ENCODE results near the gene DCHS2.

Gene DCHS2

GRCh38 chr4:154376486-154376885 lies 115.1 kb downstream of the DCHS2 start:
- DNase-seq (ENCODE audit: low spot score), result no peak

GRCh38 chr4:154368060-154368459 lies 123.5 kb downstream of the DCHS2 start:
- no peak for DNase-seq (ENCODE audit: low spot score)

DNA sequence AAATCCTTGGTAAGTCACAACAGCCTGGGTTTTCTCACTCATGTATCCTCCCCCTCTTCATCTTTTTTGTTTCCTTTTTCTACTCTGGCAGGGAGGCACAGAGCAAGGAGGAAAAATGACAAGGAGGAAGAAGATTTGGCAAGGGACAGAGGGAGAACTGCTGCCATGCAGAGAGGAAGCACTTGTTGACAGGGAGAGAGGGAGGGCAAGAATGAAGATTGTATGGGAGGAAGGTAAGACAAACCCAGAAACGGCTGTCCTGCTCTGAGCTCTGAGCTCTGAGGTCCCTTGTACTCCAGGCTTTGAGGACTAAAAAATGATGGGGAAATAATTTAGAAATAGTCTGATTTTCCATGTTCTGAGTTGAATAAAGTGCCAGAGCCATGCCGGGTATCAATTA lies 123.9 kb downstream of the DCHS2 start:
- no peak for DNase-seq (ENCODE audit: low spot score)

- DNase-seq (ENCODE audit: low spot score), result no peak
Measured at GRCh38 chr4:154366956-154367355, 124.6 kb downstream of the DCHS2 start.

DNA sequence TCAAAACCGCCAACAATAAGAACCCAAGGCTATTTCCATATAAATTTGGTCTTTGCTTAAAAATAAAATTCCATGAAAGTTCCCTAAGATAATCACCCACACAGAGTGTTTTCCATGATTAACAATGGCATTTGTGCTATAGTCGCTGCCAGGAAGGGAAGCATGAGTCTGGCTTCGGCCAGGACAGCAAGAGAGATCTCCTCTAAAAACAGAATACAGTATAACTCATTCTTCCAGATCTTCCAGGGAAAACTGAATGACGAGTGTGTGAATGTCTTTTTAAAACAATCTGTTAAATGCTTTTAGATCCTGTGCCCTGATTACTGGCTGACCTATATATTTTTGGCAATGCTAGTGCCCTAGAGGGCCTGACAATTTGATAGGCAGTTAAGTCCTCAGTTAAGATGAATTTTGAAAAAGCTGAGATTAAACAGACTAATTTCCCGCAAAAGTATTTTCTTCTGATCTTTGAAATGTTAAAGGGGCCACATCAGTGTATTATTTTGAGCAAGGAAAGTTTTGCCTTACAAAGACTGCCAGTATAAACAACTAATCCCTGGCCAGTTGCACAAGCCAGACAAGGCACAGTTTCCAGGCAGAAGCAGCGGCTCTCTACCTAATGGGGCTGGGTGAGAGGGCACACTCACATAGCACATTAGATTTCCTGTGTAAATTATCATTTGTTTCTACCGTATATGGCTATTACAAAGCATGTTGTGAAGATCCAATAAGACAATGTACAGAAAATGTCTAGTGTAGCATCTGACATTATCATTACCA lies 127.3 kb downstream of the DCHS2 start:
- no peak for DNase-seq (ENCODE audit: low spot score)

GRCh38 chr4:154361450-154361849 lies 130.1 kb downstream of the DCHS2 start:
- no peak for DNase-seq (ENCODE audit: low spot score)

GRCh38 chr4:154360491-154360890 lies 131.1 kb downstream of the DCHS2 start:
- DNase-seq (ENCODE audit: low spot score), result no peak

GRCh38 chr4:154354883-154355282 lies 136.7 kb downstream of the DCHS2 start:
- no peak for DNase-seq (ENCODE audit: low spot score)

- no peak for DNase-seq (ENCODE audit: low spot score)
Measured at GRCh38 chr4:154349829-154350228, 141.8 kb downstream of the DCHS2 start.

- DNase-seq (ENCODE audit: low spot score), result no peak
Measured at GRCh38 chr4:154348657-154349056, 142.9 kb downstream of the DCHS2 start.

- DNase-seq (ENCODE audit: low spot score), result no peak
Measured at GRCh38 chr4:154345359-154345758, 146.2 kb downstream of the DCHS2 start.

GRCh38 chr4:154344686-154345085 lies 146.9 kb downstream of the DCHS2 start:
- no peak for DNase-seq (ENCODE audit: low spot score)

GRCh38 chr4:154343651-154344050 lies 147.9 kb downstream of the DCHS2 start:
- no peak for DNase-seq (ENCODE audit: low spot score)

GRCh38 chr4:154341448-154341847 lies 150.2 kb downstream of the DCHS2 start:
- DNase-seq (ENCODE audit: low spot score), result no peak

DNA sequence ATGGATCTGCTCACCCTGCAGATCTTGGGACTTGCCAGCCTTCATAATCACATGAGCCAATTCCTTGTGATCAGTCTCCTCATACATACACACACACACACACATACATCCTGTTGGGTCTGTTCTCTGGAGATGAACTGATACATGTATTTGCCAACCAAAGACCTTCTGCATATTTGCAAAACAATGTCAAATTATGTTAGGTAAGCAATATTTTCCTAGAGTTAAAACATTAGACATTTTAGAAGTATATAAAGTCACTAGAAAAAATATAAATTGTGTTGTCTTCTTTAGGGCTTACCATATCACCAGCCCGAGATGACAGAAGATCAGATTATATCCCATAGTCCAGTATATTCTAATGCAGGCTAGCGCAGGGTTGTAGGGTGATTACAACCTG lies 156.0 kb downstream of the DCHS2 start:
- DNase-seq (ENCODE audit: low spot score), result no peak

DNA sequence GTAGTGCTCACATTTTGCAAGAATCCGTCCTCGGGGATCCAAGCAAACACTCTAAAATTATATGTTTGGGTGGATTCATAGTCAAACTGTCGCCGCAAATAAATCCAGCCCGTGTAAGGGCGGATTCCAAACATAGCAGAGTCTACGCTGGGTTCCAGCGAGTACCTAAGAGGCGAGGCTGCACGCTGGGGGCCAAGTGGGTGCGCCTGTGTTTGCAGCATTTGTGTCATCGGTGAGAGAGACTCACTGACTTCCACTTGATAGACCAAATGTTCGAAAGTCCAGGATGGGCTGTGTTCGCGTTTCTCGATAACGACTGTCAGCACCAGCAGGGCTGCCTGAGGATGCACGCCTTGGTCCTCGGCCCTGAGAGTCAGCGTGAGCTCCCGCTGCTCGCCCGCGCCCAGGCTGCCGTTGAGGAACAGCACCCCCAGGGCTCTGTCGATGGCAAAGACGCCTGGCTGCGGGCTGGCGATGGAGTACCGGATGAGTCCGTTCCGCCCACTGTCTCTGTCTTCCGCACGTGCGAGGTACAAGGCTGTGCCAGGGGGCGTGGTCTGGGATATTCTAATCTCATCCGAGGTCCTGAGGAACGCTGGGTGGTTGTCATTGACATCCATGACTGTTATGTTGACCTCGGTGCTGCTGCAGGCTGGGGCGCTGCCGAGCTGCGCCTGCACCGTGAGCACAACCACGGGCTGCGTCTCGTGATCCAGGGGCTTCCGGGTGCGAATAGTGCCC lies 158.7 kb downstream of the DCHS2 start:
- no peak for DNase-seq (ENCODE audit: low spot score)

DNA sequence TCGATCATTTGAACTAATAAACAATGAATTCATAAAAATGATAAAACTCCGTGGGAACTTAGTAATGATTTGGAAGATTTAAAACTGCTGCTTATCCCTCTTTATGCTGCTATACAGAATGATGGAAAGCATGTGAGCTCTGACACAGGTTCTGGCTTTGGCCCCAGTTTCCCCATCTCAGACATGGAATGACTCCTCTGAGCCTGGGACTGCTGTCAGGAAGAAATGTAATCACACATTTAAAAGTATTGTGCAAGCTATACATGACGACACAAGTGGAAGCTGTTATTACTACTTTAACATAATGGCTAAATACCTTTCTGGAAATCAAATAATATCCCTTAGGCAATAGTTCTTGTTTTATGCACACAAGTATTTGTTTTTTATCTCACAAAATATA lies 161.7 kb downstream of the DCHS2 start:
- no peak for DNase-seq (ENCODE audit: low spot score)

DNA sequence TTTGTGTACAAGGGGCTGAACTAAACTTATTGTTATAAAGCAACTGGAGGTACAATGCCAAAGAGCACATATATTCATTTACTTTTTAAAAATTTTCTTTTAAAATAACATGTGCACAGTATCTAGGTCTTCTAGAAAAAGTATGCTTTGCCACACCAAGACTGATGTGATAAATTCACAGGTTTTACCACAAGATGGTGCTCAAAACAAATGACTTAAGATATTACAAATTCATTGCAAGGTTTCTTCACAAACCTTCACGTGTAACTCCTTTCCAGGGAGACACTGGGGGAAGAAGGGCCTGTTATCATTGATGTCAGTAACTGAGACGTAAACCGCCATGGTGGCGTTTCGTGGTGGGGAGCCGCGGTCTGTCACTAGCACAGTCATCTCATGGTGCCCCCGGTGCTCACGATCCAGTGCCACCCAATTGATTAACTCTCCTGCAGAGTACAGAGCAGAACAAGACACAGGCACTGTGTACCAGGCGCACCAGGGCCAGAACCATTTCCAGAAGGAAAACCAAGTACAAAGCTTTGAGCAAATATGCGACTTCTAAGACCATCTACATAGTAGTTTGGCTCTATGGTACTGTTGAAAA lies 162.2 kb downstream of the DCHS2 start:
- DNase-seq (ENCODE audit: low spot score), result no peak

GRCh38 chr4:154328030-154328429 lies 163.6 kb downstream of the DCHS2 start:
- no peak for DNase-seq (ENCODE audit: low spot score)

- DNase-seq (ENCODE audit: low spot score), result no peak
Measured at GRCh38 chr4:154320521-154320920, 171.1 kb downstream of the DCHS2 start.

GRCh38 chr4:154319736-154320135 lies 171.9 kb downstream of the DCHS2 start:
- DNase-seq (ENCODE audit: low spot score), result no peak

DNA sequence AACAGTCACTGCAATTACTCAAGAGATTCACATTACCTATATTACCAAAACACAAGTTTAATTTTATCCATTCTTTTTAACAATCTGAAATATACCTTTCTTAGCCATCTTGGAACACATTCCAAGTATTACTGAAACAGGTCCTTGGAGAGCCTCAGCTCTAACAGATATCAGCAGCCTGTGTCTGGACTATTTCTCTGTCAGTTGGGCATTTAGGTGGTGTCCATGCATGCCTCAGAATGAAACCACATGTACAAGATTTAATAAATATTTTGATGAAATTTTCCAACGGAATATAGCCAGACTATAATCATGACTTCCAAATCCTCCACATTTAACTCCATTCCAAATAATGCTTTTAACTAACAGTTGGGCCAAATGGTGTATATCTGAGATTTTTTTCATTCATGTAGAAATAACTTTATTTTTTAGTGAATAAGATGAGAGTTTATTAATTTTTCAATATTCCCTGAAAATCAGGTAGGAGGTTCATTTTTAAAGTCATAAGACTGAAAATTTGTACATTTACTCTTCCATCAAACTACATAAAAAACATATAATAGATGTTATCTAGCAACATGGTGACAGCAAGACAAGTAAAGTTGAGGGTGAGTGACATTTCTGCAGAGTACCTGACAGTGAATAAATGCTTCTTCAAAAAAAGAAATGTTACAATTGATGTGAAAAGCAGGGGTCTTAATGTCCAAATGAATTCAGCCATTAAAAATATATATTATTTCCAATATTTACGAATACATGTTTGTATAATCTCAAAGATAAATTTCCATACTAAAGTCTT lies 174.2 kb downstream of the DCHS2 start:
- no peak for DNase-seq (ENCODE audit: low spot score)

All from hematopoietic multipotent progenitor cell treated with erythropoietin and hydrocortisone succinate and interleukin-3 and kit ligand, for 17 days (in vitro differentiated cells).